DMS153 treated with DMSO at 0.1 percent for 48 hours (cell line): ENCODE measurements around the gene RTN4IP1.
A peak's percentile ranks its signal among the peaks of the same experiment; 100 is the strongest.
"Not testable (repeated sequence)": the region's sequence is repeated elsewhere in the genome, so short reads cannot be mapped to it uniquely, and the experiment has no call there.

Source experiments
- DNase-seq: peaks from one replicate; lab custom pipeline; 2025; ENCODE audit not compliant: unreplicated experiment; lab: John Stamatoyannopoulos, UW

Gene RTN4IP1

DNA sequence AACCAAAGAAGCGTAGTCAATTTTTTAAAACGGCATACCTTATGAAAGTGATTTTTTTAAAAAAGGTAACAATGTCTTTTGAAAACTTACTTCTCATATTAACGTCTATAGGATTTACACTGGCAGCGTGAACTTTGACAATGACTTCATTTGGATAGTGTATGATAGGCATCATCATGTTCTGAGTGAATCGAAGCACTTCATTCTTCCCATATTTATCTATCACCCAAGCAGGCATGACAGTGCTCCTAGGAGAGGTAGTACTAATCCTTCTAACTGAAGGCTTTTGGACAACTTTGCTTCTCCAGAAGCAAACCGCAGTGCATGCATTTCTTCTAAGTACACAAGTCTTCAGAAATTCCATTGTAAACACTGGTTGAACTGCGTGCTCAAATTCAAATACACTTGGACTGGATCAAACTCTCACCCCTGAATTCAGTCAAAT, 618 bp downstream of the RTN4IP1 start:
- peak; percentile 33 for DNase-seq

DNA sequence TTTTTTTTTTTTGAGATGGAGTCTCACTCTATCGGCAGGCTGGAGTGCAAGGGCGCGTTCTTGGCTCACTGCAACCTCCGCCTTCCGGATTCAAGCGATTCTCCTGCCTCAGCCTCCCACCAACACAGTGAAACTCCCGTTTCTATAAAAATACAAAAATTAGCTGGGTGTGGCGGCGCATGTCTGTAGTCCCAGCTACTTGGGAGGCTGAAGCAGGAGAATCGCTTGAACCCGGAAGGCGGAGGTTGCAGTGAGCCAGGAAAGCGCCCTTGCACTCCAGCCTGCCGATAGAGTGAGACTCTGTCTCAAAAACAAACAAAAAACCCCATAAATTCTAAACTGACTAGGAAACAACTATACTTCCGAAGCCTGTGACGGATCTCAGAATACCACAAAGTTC, 1.5 kb downstream of the RTN4IP1 start:
- DNase-seq = not testable (repeated sequence)

DNA sequence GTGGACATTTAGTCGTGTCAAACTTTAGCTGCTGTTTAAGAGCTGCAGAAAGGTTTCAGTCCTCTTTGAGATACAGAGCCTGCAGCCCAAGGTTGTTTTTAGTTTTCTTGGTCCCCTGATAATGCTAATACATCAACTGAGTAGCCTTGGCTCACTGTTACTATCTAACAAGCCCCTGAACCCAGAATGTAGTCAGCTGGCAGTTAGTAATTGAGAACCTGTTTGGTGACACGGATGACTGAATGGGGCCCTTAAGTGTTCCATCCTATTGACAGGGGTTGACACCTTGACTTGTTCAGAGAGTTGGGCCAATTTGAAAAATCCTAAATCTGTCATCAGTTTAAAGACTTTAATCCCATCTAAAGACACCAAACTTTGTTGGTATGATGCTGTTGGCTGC, 2.8 kb downstream of the RTN4IP1 start:
- no peak for DNase-seq

DNA sequence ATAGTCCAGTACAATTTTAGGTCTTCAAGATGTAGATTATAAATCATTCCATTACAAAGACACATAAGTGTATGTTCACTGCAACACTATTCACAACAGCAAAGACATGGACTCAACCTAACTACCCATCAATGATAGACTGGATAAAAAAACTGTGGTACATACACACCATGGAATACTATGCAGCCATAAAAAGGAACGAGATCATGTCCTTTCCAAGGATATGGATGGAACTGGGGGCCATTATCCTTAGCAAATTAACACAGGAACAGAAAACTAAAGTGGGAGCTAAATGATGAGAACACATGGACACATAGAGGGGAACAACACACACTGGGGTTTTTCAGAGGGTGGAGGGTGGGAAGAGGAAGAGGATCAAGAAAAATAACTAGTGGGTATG, 6.3 kb downstream of the RTN4IP1 start:
- no peak for DNase-seq

DNA sequence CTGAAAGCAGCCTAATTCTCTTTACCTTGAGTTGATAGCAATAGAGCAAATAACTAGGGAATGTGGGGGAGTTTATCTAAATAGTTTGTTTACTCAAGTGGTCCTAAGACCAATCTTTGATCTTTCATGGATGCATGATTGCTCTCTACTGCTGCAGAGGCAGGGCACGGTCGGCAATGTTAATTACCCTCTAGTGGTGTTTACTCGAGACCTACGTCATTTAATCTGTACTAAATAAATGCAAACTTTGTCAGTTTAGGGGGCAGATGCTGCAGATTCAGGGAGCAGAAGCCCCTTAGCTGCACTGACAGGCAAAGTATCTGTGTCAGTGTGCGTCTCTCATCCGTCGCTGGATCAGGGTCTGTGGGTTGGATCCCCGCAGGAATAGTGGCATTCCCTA, 6.9 kb downstream of the RTN4IP1 start:
- no peak for DNase-seq

- DNase-seq = no peak
Measured at GRCh38 chr6:106620931-106621672, 8.2 kb downstream of the RTN4IP1 start.

GRCh38 chr6:106619223-106619622, 10.1 kb downstream of the RTN4IP1 start:
- no peak for DNase-seq

- no peak for DNase-seq
Measured at GRCh38 chr6:106618324-106618723, 11.0 kb downstream of the RTN4IP1 start.

DNA sequence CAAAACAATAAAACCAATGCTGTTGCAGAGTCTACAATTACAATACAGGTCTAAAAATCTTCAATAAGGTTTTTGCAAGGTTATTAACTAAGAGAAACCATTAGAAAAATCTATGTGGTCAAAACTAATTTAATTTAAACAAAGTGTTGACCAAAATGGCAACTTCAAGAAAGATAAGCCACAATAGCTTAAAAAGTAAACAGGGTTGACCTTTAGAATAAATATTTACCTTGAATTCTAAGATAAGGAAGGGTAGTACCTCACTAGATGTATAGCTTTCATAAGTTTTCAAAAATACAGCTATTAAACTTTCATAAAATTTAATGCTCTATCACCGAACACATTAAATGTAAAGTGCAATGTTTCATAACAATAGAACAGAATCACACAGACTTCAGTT, 11.4 kb downstream of the RTN4IP1 start:
- no peak for DNase-seq

DNA sequence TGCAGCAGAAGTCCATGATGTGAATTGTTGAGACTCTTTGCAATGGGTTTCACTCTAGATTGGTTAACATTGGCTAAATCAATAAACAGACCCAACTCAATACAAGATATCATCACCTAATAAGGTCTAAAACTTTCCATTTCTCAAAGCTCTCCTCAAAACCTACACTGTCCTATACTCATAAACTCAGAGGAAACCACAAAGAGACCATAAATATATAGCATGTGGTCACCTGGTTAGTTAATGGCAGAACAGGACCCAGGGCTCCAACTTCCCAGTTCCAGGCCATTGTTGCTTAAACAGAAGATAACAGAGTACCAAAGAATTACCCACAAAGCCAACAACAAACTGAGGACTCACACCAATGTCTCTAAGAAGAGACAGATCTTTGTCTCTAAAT, 12.0 kb downstream of the RTN4IP1 start:
- no peak for DNase-seq

DNA sequence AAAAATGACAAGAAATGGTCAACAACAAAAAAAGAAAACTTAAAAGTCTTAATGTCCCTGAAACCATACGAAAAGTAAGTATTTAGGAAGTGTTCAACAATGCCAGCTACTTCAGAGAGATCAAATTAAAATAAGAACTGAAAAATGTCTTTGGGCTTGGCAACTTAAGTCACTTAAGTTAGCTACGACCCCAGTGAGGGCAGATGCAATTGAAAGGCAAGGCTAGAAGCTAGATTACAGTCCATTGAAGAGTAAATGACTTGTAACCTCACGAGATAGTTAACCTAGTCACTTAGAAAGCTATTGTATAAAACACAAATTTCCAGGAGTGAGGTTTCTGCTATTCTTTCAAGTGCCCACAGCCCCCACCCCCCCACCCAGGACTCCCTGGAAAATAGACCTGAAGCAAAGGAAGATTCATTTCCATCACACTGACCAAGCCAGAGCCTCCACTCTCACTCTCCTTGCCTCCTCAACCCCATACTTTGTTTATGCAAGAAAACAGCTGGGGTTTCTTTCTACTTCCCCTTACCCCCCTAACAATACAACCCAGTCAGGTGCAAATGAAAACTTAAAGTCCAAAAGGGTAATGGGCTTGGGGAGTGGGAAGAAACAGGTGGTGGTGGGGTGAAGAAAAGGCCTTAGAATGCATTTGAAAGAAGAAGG, 14.6 kb downstream of the RTN4IP1 start:
- no peak for DNase-seq

DNA sequence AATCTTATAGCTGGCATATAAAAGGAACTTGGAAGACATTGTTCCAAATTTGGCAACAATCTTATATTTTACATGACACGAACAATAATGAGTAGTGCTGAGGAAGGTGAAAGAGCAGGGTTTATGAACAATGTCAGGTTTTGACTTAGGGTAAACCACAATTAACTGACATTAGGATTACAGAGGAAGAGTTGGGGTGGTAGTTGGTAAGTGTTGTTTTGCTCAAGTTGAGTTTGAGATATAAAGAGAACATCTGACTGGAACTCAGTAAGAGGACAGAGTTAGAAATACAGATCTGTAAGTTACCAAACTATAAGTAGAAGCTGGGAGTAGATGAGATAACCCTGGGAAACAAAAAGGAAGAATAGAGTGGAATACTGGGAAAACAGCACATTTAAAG, 15.1 kb downstream of the RTN4IP1 start:
- DNase-seq = no peak

GRCh38 chr6:106613590-106613989, 15.7 kb downstream of the RTN4IP1 start:
- no peak for DNase-seq

- no peak for DNase-seq
Measured at GRCh38 chr6:106612671-106613416, 16.5 kb downstream of the RTN4IP1 start.

DNA sequence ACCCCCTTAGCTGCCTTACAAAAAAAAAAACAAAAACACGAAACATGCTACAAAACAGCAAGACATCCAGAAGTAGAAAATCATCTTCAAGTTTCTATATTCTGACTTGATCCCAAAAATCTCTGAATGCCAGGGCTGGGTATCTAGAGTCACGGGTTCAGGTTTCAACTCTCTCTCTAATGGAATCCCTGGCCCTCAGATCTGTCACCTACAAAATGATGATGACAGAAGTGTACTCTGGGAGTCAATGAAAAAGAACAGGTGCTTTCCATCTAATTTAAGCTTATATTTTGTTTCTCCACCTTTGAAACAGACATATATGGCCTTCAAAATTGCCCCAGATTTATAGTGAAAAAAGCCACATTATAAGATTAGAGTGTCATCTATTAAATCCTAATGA, 18.3 kb downstream of the RTN4IP1 start:
- DNase-seq = no peak

DNA sequence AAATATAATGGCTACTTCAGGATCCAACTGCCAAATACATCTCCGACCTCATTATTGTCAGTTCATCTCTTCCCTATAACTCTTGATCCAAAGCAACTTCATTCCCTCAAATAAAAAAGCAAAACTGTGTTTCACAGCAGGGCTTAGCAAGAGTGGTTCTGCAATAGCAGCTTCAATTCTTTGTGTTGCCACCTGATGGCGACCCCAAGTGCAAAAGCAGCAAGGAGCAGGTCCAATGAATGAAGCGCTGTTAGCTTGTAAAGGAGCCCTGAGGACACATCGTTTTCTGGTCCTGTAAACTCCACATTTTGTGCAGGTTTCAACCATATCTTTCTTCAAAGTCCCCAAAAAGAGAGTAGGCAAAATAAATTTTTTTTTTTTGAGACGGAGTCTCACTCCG, 19.6 kb downstream of the RTN4IP1 start:
- peak; percentile 4 for DNase-seq

DNA sequence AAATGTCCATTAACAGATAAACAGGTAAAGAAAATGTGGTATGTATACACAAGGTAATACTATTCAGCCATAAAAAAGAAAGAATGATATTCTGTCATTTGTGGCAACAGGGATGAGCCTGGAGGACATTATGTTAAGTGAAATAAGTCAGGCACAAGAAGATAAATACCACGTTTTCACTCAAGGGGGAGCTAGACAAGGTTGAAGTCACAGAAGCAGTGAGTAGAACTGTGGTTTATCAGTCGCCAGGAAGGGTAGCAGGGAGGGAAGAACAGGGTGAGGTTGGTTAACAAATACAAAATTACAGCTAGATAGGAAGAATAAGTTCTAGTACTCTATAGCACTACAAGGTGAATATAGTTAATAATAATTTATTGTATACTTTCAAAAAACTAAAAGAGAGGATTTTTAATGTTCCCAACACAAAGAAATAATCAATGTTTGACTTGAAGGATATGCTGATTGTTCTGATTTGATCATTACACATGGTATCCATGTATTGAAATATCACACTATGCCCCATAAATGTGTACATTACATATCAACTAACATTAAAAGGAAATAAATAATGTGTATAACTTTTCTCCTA, 21.1 kb downstream of the RTN4IP1 start:
- DNase-seq = peak; percentile 9

GRCh38 chr6:106600329-106600728, 29.0 kb downstream of the RTN4IP1 start:
- DNase-seq = no peak

GRCh38 chr6:106599440-106599839, 29.9 kb downstream of the RTN4IP1 start:
- no peak for DNase-seq

- DNase-seq = no peak
Measured at GRCh38 chr6:106591111-106591825, 38.0 kb downstream of the RTN4IP1 start.

DNA sequence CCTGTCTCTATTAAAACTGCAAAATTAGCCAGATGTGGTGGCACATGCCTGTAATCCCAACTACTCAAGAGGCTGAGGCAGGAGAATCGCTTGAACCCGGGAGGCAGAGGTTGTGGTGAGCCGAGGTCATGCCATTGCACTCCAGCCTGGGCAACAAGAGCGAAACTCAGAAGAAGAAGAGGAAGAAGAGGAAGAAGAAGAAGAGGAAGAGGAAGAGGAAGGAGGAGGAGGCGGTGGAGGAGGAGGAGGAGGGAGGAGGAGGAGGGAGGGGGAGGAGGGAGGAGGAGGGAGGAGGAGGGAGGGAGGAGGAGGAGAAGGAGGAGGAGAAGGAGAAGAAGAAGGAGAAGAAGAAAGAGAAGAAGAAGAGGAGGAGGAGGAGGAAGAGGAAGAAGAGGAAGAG, 40.4 kb downstream of the RTN4IP1 start:
- DNase-seq = not testable (repeated sequence)
